ENCODE data around the gene PEA15.

Gene PEA15

DNA sequence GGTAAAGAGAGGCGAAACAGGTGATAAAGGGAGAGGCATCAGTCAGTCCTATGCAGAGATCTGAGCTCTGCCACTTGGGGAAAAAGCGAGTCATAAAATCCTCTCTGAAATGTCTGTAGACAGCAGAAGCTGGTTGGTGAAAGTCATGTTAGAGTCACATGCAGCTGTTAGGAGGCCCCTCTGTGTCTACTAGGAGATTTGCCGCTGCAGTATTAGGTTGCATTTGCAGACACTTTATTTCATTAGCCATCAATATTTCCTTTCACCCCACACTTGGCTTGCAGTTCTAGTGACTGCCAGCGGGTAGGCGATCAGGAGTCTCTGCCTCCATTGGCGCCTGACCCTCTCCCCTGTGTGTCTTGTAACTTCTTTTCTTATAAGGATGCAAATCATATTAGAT, 37.6 kb upstream of the PEA15 start:
- DNase-seq (ENCODE audit: low spot score) = no peak
- TF ChIP-seq, protein P1, sequence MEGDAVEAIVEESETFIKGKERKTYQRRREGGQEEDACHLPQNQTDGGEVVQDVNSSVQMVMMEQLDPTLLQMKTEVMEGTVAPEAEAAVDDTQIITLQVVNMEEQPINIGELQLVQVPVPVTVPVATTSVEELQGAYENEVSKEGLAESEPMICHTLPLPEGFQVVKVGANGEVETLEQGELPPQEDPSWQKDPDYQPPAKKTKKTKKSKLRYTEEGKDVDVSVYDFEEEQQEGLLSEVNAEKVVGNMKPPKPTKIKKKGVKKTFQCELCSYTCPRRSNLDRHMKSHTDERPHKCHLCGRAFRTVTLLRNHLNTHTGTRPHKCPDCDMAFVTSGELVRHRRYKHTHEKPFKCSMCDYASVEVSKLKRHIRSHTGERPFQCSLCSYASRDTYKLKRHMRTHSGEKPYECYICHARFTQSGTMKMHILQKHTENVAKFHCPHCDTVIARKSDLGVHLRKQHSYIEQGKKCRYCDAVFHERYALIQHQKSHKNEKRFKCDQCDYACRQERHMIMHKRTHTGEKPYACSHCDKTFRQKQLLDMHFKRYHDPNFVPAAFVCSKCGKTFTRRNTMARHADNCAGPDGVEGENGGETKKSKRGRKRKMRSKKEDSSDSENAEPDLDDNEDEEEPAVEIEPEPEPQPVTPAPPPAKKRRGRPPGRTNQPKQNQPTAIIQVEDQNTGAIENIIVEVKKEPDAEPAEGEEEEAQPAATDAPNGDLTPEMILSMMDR (IDR thresholded peaks at IDR 0.05; ENCODE audit: extremely low read depth, insufficient read depth, missing control alignments) = no peak
- in situ Hi-C loops (cut with MboI; ENCODE audit: low pct_unique_long_range_greater_than_20kb, low sequenced_read_pairs, unreplicated experiment) = no loop called here

DNA sequence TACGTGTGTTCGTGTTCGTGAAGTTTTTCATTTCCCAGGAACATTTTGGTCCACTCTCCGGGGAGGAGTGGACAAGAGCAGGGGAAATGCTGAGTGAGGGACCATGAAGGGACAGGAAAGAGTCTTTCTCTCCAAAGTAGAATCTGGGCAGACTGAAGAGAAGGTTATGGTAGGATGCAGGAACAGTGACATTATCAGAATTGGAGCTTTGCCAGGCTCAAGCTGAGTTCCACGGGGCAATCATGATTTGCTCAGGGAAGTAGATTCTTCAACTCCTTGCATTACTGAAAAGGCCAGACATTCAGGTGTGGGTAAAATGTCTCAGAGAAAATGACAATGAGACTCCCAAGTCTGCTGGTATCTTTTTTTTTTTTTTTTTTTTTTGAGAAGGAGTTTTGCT, 37.2 kb upstream of the PEA15 start:
- DNase-seq (ENCODE audit: low spot score) = no peak
- TF ChIP-seq, protein P1 (IDR thresholded peaks at IDR 0.05; ENCODE audit: extremely low read depth, insufficient read depth, missing control alignments) = no peak
- in situ Hi-C loops (cut with MboI; ENCODE audit: low pct_unique_long_range_greater_than_20kb, low sequenced_read_pairs, unreplicated experiment) = no loop called here

- in situ Hi-C loops (cut with MboI; ENCODE audit: low pct_unique_long_range_greater_than_20kb, low sequenced_read_pairs, unreplicated experiment) = no loop called here
- no peak for DNase-seq (ENCODE audit: low spot score)
- TF ChIP-seq, protein P1 (IDR thresholded peaks at IDR 0.05; ENCODE audit: extremely low read depth, insufficient read depth, missing control alignments) = no peak
Observed at GRCh38 chr1:160168609-160169369, 36.4 kb upstream of the PEA15 start.

DNA sequence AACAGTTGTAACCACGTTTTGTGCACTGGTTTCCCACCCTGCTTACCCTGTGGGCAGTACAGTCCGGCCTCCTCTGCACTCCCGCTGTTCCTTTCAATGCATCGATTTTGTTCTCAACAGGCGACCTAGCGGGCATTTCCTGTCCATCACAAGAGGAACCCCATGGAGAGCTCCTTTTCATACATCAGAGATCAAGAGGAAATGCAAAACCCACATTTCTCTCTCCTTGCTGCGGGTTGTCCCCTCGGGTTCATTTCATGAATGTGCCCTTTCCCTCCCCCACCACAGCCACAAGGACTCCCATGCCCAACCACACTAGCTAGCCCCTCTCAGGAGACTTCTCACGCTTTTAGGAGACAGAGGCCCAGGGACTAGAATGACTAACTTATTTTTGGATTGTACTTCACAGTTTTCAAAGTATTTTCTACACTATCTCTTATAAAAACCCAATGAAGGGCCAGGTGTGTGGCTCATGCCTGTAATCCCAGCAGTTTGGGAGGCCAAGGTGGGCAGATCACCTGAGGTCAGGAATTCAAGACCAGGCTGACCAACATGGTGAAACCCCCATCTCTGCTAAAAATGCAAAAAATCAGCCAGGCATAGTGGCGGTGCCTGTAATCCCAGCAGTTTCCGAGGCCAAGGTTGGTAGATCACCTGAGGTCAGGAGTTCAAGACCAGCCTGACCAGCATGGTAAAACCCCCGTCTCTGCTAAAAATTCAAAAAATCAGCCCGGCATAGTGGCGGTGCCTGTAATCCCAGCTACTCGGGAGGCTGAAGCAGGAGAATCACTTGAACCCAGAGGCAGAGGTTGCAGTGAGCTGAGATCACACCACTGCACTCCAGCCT, 35.4 kb upstream of the PEA15 start:
- TF ChIP-seq, protein P1 (IDR thresholded peaks at IDR 0.05; ENCODE audit: extremely low read depth, insufficient read depth, missing control alignments) = no peak
- in situ Hi-C loops (cut with MboI; ENCODE audit: low pct_unique_long_range_greater_than_20kb, low sequenced_read_pairs, unreplicated experiment) = no loop called here
- peak; percentile 47 for DNase-seq (ENCODE audit: low spot score)

GRCh38 chr1:160171354-160171753, 33.8 kb upstream of the PEA15 start:
- in situ Hi-C loops (cut with MboI; ENCODE audit: low pct_unique_long_range_greater_than_20kb, low sequenced_read_pairs, unreplicated experiment) = no loop called here

DNA sequence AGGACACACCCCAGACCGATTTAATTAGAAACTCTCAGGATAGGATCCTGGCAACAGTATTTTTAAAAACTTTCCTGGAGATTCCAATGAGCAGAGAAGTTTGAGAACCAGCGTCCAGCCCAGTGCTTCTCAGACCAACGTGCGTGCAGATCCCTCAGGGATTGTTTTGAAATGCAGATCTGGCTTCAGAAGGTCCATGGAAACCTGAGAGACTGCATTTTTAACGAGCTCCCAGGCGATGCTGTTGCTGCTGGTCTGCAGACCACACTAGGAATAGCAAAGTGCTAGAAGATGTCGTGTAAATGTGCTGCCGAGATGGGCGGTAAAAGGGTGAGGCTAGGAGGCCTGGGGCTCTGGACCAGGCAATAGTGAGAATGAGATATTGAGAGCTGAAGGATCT, 33.2 kb upstream of the PEA15 start:
- TF ChIP-seq, protein P1 (IDR thresholded peaks at IDR 0.05; ENCODE audit: extremely low read depth, insufficient read depth, missing control alignments) = no peak
- in situ Hi-C loops (cut with MboI; ENCODE audit: low pct_unique_long_range_greater_than_20kb, low sequenced_read_pairs, unreplicated experiment) = no loop called here
- DNase-seq (ENCODE audit: low spot score) = no peak

More at GRCh38 chr1:160171354-160171753, 33.8 kb upstream of the PEA15 start:
- TF ChIP-seq, protein P1 (IDR thresholded peaks at IDR 0.05; ENCODE audit: extremely low read depth, insufficient read depth, missing control alignments) = no peak
- DNase-seq (ENCODE audit: low spot score) = no peak
